HCT116 (cell line): ENCODE data around the gene INSYN1. TPM values are rescaled to one million over a fixed set of nuclear protein-coding genes. Genes with fewer than 3 reads are reported as not detected.

Experiments used
- ATAC-seq: fragments of 200-7000 bp; cut with Tn5 transposase; 2 replicates; pipeline ENCODE4 v1.9.1; 2020; ENCODE audit warnings: mild to moderate bottlenecking, moderate library complexity
- BruUV-seq: library from RNA; stranded (reverse); fragments of 400-500 nt; replicated peaks from 2 replicates; lab custom pipeline; 2021; lab: Mats Ljungman, UMichigan
- CTCF ChIA-PET: fragments of 300-600 bp; sonication (Branson Sonifier 250); formaldehyde crosslinking; loops from one replicate; lab custom pipeline; 2021; ENCODE audit warnings: antibody characterized with exemption; lab: Charles Lee
- POLR2A ChIA-PET: fragments of 300-600, 350-600 bp; sonication (Branson Sonifier 250); formaldehyde crosslinking; loops from one replicate; lab custom pipeline; 2021; ENCODE audit warnings: antibody characterized with exemption; lab: Charles Lee
- RAD21 ChIA-PET, 2 experiments: fragments of 300-600 bp; sonication (Branson Sonifier 250); formaldehyde crosslinking; loops; one replicate each; lab custom pipeline; 2023; ENCODE audit warnings: low total read pairs in 2 of 2; ENCODE audit not compliant: uncharacterized antibody in 2 of 2, unreplicated experiment in 2 of 2, low non-redundant PET in 1 of 2; lab: Charles Lee
- DNase-seq: peaks from one replicate; pipeline ENCODE4 v3.0.0-alpha.2; 2010; ENCODE audit warnings: low read depth, low spot score
- H2AFZ ChIP-seq: fragments of 200-600 bp; shearing (Covaris generic), sonication (generic); 2 replicates; pipeline ENCODE4 v1.6.1; 2017; ENCODE audit warnings: low read depth, mixed run types, mixed read lengths, antibody characterized with exemption, low read length; ENCODE audit not compliant: poor library complexity, severe bottlenecking
- H3K27ac ChIP-seq: 2 replicates; pipeline ENCODE4 v1.5.1; 2012; ENCODE audit warnings: low read depth, low read length
- H3K27me3 ChIP-seq: fragments of 200-600 bp; sonication (generic); 2 replicates; pipeline ENCODE4 v1.6.1; 2016; ENCODE audit warnings: mixed run types, low read length, mixed read lengths; ENCODE audit not compliant: insufficient read depth
- H3K36me3 ChIP-seq, 2 experiments: fragments of 200-500 bp in 1 of 2; fragments of 200-600 bp in 1 of 2; sonication (Bioruptor generic) in 1 of 2; sonication (generic) in 1 of 2; 2 replicates each; pipeline versions ENCODE4 v1.5.1 to v1.6.1; 2014 to 2016; ENCODE audit warnings: low read length in 2 of 2, inconsistent platforms in 1 of 2, mixed read lengths in 1 of 2, mixed run types in 1 of 2; ENCODE audit not compliant: insufficient read depth in 2 of 2, control insufficient read depth in 1 of 2
- H3K4me1 ChIP-seq, 2 experiments: fragments of 200-600 bp in 1 of 2; sonication (generic) in 1 of 2; 2 replicates each; pipeline versions ENCODE4 v1.5.1 to v1.6.1; 2012 to 2017; ENCODE audit warnings: low read length in 2 of 2, inconsistent platforms in 1 of 2, mild to moderate bottlenecking in 1 of 2, mixed read lengths in 1 of 2, mixed run types in 1 of 2, moderate library complexity in 1 of 2; ENCODE audit not compliant: insufficient read depth in 2 of 2, control insufficient read depth in 1 of 2
- H3K4me2 ChIP-seq: fragments of 200-600 bp; sonication (generic); 2 replicates; pipeline ENCODE4 v1.6.1; 2017; ENCODE audit warnings: mixed run types, low read length, mixed read lengths
- H3K4me3 ChIP-seq, 2 experiments: fragments of 200-600 bp in 1 of 2; sonication (generic) in 1 of 2; replicated peaks in 1 of 2; 2 replicates each; pipeline ENCODE4 v1.5.1; 2011 to 2016; ENCODE audit warnings: low read length in 2 of 2, control low read depth in 1 of 2, low read depth in 1 of 2, mild to moderate bottlenecking in 1 of 2, mixed read lengths in 1 of 2, mixed run types in 1 of 2
- H3K79me2 ChIP-seq: fragments of 200-600 bp; sonication (generic); 2 replicates; pipeline ENCODE4 v1.6.1; 2017; ENCODE audit warnings: mild to moderate bottlenecking, mixed run types, low read length, moderate library complexity, mixed read lengths; ENCODE audit not compliant: insufficient read depth
- H3K9ac ChIP-seq: fragments of 200-600 bp; sonication (generic); 2 replicates; pipeline ENCODE4 v1.6.1; 2016; ENCODE audit warnings: low read length, mixed read lengths
- H3K9me2 ChIP-seq: fragments of 200-600 bp; sonication (generic), shearing (Covaris generic); 2 replicates; pipeline ENCODE4 v1.6.1; 2017; ENCODE audit warnings: mixed run types, mild to moderate bottlenecking, moderate library complexity; ENCODE audit not compliant: insufficient read depth
- H3K9me3 ChIP-seq, 2 experiments: fragments of 200-500 bp in 1 of 2; fragments of 200-600 bp in 1 of 2; sonication (Bioruptor generic) in 1 of 2; sonication (generic) in 1 of 2; 2 replicates each; pipeline ENCODE4 v1.6.1; 2014 to 2017; ENCODE audit warnings: low read length in 2 of 2, mixed read lengths in 2 of 2, inconsistent platforms in 1 of 2, low read depth in 1 of 2, mild to moderate bottlenecking in 1 of 2, mixed run types in 1 of 2, moderate library complexity in 1 of 2; ENCODE audit not compliant: control insufficient read depth in 1 of 2, insufficient read depth in 1 of 2
- H4K20me1 ChIP-seq: fragments of 200-600 bp; sonication (generic), shearing (Covaris generic); 2 replicates; pipeline ENCODE4 v1.6.1; 2017; ENCODE audit warnings: mixed run types, mild to moderate bottlenecking, moderate library complexity; ENCODE audit not compliant: insufficient read depth
- ELF1 ChIP-seq: IDR thresholded peaks from 2 replicates; pipeline ENCODE4 v1.6.1; 2012; ENCODE audit warnings: low read depth, borderline replicate concordance
- EZH2 ChIP-seq: fragments of 200-600 bp; sonication (generic); IDR thresholded peaks from 2 replicates; pipeline ENCODE4 v1.6.1; 2017; ENCODE audit warnings: antibody characterized with exemption, mixed run types
- POLR2A ChIP-seq: IDR thresholded peaks from 2 replicates; pipeline ENCODE4 v1.7.0; 2011; ENCODE audit warnings: borderline replicate concordance; ENCODE audit not compliant: insufficient read depth, insufficient read length; ENCODE audit errors: extremely low read depth
- YY1 ChIP-seq: IDR thresholded peaks from 2 replicates; pipeline ENCODE4 v1.6.1; 2011; ENCODE audit warnings: low read length, low read depth, moderate library complexity, mild to moderate bottlenecking; ENCODE audit not compliant: insufficient replicate concordance; ENCODE audit errors: extremely low read depth
- ZBTB33 ChIP-seq: IDR thresholded peaks from 2 replicates; pipeline ENCODE4 v1.6.1; 2011; ENCODE audit warnings: mild to moderate bottlenecking, low read length, moderate library complexity; ENCODE audit not compliant: insufficient replicate concordance; ENCODE audit errors: extremely low read depth
- ZFX ChIP-seq: fragments of 450-650 bp; IDR thresholded peaks from 2 replicates; pipeline ENCODE4 v1.6.1; 2017
- ZNF274 ChIP-seq: fragments of 200-500 bp; sonication (Bioruptor generic); IDR thresholded peaks from 2 replicates; pipeline ENCODE4 v1.6.1; 2014; ENCODE audit warnings: mild to moderate bottlenecking, low read depth, low read length, inconsistent platforms
- intact Hi-C: fragments of 100-400 bp; cut with micrococcal nuclease; formaldehyde crosslinking; loops from 2 replicates; pipeline ENCODE4 v1.10.0; 2022
- total RNA-seq: library from RNA; stranded (reverse); gene quantifications from one replicate; pipeline ENCODE4 v1.2.1, GENCODE V29; 2021; ENCODE audit not compliant: unreplicated experiment

INSYN1 gene
- total RNA-seq, 1 experiment from 2014 or later, result 2.0 TPM

- Histone ChIP-seq H2AFZ (no peak overlapping the region), H3K79me2 (no peaks in the 10 kb centered on the region), H3K4me1 (peaks cover 0 to 3% of the 10 kb centered on the region in 2 experiments; a peak in 1 of 4 replicates), H3K9me2 (no peaks in the 10 kb centered on the region), H3K9ac (no peak overlapping the region), H3K27me3 (peaks cover 19% of the 10 kb centered on the region; the same call in 1 of the 2 replicates), H3K27ac (no peak overlapping the region), H3K36me3 (no peaks in the 10 kb centered on the region), H3K4me2 (no peak overlapping the region), H3K4me3 (no peak overlapping the region), H3K9me3 (no peaks in the 10 kb centered on the region), H4K20me1 (no peaks in the 10 kb centered on the region)
- ATAC-seq (no peak), DNase-seq (no peak)
- intact Hi-C loops, result no loop called here
- ChIA-PET POLR2A (no interaction called here), RAD21 (no interaction called here), CTCF (no interaction called here)
- TF ChIP-seq EZH2 (no peak), ZBTB33 (no peak), YY1 (no peak), POLR2A (no peak), ELF1 (no peak)
- no TSS peak for BruUV-seq
Measured at GRCh38 chr15:73754461-73754860, 1.3 kb upstream of the INSYN1 start.

GRCh38 chr15:73752806-73753193 lies 351 bp downstream of the INSYN1 start:
- no peaks in the 10 kb centered on the region for H3K9me2 ChIP-seq
- peak; percentile 56 for ATAC-seq
- H3K4me3 ChIP-seq, result no peak overlapping the region; a peak in 1 of 4 replicates
- ChIA-PET RAD21 (no interaction called here), POLR2A (no interaction called here), CTCF (no interaction called here)
- H3K9me3 ChIP-seq, result no peaks in the 10 kb centered on the region
- no peak overlapping the region for H2AFZ ChIP-seq
- peaks cover 0 to 3% of the 10 kb centered on the region in 2 experiments; a peak in 1 of 4 replicates for H3K4me1 ChIP-seq
- BruUV-seq, result no TSS peak
- no peaks in the 10 kb centered on the region for H4K20me1 ChIP-seq
- peaks cover 6% of the 10 kb centered on the region; the same call in 1 of the 2 replicates for H3K27me3 ChIP-seq
- intact Hi-C loops, result no loop called here
- no peak overlapping the region for H3K9ac ChIP-seq
- H3K27ac ChIP-seq, result no peak overlapping the region
- H3K4me2 ChIP-seq, result no peak overlapping the region
- 0 out of 2 replicates have a peak, but pooled peaks have one; percentile 16 for TF ChIP-seq ZFX
- TF ChIP-seq ZNF274, result no peak
- TF ChIP-seq, all 23 proteins: peak for 1
- Histone ChIP-seq H3K36me3 (no peaks in the 10 kb centered on the region), H3K79me2 (no peaks in the 10 kb centered on the region)
- DNase-seq, result no peak
